Measurements from ENCODE around the gene CWC22.

The CWC22 gene

DNA sequence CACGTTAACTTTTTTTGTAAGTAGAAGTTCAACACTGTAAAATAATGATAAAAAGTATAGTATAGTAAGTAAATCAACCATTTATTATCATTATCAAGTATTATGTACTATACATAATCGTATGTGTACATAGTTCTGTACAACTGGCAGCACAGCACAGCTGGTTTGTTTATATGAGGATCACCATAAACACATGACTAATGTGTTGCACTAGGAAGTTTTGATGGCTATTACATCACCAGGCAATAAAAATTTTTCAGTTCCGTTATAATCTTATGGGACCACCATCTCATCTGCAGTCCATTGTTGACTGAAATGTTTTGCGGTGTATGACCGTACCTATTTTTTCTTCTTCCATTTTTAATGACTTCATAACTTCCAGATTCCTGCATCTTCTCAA lies 106.4 kb downstream of the CWC22 start:
- DNase-seq (ENCODE audit: low read depth in 4 of 4, low spot score in 1 of 4): no peak

GRCh38 chr2:179899666-179900065 lies 107.4 kb downstream of the CWC22 start:
- DNase-seq (ENCODE audit: low read depth in 4 of 4, low spot score in 1 of 4): no peak

GRCh38 chr2:179898873-179899272 lies 108.2 kb downstream of the CWC22 start:
- no peak for DNase-seq (ENCODE audit: low read depth in 4 of 4, low spot score in 1 of 4)
